ENCODE data around the gene IGHMBP2.
"Not testable (repeated sequence)": the region's sequence is repeated elsewhere in the genome, so short reads cannot be mapped to it uniquely, and the experiment has no call there.

Gene IGHMBP2

DNA sequence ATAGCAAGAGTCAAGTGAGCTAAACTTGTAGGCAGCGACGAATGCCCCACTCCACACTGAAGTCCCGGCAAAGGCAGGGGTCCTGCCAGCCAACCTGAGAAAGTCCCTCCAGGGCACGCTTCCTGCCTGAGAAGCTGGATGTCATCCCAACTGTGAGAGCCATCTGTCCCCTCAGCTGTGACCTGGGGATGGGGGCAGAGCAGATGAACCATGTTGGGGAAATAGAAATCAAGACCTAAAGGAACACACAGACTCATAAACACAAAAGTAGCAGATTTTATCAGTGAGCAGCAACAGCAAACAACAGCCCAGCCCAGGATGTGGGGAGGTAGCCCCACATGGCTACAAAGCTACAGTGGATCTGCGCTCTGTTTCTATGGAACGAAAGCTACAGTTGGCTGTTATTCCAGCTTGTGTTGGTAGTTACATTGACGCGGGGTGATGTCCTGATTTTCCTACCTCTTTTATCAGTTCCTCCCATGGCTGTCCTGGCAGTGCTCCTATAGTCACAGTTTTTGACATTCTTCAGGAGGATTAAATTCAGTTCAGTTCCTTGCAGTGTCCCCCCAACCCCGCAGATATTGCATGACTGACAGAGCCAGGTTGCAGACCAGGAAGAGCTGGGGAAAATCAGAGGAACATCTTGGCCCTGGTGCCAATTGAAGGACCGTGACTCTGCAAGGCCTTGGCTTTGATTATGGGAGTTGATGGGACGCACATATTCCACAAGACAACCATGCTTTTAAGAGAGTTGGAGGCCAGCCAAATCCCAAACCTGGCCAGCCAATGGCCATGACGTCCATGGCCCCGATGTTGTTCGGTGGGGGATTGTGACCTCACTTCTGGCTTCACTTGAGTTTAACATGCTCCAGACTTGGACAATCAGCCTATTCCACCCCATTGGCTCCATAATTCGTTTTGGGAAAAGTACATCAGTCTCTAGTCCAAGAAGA, 62.5 kb downstream of the IGHMBP2 start:
- DNase-seq: no peak

DNA sequence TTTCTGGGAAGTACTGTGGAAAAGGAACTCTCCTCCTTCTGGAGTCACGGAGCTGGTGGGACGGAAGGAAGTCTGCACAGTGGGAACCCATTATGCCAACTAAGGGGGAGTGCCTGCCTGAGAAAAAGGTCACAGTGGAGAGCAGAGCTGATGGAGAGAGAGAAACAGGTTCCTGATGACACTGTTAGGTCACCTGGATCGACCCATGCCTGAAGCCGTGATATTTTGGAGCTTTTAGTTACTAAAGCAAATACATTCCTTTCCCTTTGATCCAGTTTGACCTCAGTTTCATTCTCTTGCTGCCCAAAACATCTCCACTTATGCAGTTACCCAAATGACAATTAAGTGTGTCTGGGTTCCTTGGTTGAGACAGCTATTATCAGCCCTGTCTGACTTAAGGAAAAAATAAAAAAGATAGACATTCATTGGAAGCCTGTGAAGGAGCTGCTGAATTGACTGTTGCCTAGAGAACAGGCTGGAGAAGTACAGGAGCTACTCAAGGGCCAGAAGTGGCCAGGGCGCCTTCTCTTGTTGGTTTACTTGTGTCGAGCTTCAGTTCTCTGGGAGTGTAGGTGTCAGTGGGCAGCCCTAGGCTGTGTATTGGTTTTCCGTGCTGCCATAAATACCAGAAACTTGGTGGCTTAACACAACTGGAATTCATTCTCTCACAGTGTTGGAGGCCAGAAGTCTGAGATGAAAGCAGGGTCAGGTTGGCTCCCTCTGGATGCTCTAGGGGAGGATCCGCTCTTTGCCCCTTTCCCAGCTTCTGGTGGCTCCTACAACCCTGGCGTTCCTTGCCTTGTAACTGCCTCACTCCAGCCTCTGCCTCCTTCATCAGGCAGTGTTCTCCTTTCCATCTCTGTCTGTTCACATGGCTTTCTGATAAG, 63.4 kb downstream of the IGHMBP2 start:
- DNase-seq: no peak

DNA sequence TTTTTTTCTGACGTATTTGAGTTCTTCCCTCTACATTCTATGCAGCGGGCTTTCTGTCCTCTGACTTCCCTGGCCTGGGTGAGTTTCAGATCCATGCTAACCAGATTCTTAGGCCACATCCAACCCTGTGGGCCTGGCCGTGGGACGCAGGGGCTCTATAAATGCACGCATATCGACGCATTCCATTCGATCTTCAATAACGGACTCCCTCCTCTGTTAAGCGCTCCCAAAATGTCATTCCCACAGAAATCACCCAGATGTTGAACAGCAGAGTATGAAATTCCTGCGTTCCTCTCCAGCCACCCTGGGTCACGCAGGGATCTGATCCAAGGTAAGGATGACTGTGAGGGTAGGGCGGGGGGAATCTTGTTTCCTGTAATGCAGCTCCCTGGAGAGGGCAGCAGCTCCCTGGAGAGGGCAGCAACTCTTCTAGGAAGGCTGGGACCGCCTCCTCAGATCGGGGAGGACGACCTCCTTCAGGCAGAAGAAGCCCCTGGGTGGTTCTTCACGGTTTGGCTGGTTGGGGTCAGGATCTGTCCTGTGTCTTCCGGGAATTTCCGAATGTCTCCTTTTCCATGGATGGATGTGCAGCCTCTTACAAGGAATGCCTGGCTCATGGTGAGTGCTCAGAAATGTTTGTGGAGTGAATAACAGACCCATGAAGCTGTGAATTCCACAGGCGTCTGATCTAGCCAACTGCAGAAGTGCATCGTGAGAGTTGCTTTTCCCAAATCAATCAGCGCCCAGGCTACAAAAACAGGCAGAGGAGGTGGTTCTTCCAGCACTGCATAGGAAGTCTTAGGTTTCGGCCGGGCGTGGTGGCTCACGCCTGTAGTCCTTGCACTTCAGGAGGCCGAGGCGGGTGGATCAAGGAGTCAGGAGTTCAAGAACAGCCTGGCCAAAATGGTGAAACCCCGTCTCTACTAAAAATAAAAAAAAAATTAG, 64.9 kb downstream of the IGHMBP2 start:
- DNase-seq: no peak

DNA sequence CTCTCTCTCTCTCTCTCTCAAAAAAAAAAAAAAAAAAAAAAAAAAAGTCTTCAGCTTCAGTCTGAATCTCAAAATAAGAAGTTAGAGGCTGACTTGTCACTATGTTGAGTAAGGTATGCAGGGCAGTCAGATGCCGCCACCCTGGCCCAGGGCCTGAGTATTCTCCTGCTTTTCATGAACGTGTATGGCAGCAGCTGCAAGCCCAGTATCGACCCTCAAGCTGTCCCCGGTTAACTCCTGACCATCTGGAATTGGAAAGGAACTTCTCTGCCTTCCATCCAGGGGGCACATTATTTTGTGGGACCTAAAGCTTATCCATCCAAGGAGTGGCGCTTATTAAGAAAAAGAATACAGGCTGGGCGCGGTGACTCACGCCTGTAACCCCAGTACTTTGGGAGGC, 65.7 kb downstream of the IGHMBP2 start:
- DNase-seq: no peak

DNA sequence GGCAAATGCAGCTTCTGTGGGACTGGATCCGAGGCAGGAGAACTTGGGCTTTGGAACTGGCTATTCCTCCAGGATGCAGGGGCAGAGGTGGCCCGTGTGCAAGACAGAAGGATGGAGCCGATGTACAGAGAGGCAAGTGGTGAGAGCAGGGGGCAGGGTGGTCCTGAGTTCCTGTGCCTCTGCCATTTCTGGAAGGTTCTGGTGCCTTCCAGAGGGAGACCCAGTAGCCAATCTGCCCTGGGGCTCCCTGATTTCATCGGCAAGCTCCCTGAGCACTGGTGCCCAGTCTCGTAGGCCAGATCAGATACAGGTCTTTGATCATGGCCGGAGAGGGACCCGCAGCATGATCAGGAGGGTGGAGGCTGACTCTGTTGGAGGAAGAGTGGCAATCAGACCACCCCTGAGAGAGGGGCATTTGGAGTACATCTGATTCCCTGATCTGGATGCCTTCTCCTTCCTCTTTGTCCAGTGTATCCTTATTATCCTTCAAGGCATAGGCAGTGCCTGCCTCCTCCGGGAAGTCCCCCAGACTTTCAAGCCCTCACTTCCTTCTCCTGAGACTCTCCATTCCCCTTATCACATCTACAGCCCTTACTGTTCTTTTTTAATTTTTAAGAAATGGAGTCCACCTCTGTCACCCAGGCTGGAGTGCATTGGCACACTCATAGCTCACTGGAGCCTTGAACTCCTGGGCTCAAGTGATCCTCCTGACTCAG, 67.4 kb downstream of the IGHMBP2 start:
- DNase-seq: no peak

DNA sequence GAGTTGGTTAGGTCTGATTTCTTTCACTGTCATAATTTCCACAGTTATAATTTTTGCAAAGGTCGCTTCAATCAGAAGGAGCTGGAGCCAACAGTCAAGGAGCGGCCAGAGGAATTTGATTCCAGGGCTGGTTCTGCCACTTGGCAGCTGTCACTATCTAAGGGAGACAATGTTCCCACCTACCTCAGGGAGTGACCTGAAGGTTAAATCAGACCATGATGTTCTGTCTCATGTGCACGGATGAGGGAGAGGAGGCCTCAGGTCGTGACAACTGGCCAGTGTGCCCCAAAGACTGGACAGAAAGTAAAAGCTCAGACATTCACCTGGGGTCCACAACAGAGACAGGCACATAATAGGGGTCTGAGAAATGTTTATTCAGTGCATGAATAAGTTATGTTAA, 69.5 kb downstream of the IGHMBP2 start:
- DNase-seq: no peak

DNA sequence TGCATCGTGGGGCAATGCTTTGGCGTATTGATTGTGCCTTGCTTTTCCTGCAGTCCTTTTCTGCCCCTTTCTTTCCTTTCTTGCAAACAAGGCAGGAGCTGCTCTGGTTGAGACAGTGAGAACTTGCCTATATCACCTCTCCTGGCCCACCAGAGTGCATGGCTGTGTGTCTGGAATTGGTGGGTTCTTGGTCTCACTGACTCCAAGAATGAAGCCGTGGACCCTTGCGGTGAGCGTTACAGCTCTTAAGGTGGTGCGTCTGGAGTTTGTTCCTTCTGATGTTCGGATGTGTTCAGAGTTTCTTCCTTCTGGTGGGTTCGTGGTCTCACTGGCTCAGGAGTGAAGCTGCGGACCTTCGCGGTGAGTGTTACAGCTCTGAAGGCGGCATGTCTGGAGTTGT, 70.0 kb downstream of the IGHMBP2 start:
- DNase-seq: not testable (repeated sequence)

DNA sequence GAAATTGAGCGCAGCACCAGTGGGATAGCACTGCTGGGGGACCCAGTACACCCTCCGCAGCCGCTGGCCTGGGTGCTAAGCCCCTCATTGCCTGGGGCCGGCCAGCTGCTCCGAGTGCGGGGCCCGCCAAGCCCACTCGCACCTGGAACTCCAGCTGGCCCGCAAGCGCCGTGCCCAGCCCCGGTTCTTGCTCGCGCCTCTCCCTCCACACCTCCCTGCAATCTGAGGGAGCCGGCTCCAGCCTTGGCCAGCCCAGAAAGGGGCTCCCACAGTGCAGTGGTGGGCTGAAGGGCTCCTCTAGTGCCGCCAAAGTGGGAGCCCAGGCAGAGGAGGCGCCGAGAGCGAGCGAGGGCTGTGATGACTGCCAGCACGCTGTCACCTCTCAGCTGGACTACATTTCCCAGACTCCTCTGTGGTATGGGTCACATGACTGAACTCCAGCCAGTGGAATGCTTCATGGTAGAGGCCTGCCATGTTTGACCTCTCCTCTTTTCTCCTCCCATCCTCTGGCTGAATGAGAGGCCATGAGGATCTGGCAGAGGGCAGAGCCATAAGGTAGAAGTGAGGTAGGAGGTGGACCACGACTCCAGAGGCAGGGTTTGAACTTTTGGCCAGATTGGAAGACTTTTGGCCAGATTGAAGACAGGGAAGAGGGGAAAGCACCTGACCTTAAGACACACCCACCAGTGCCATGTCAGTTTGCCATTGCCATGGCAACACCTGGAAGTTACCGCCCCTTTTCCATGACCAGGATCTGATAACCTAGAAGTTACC, 70.9 kb downstream of the IGHMBP2 start:
- DNase-seq: no peak

DNA sequence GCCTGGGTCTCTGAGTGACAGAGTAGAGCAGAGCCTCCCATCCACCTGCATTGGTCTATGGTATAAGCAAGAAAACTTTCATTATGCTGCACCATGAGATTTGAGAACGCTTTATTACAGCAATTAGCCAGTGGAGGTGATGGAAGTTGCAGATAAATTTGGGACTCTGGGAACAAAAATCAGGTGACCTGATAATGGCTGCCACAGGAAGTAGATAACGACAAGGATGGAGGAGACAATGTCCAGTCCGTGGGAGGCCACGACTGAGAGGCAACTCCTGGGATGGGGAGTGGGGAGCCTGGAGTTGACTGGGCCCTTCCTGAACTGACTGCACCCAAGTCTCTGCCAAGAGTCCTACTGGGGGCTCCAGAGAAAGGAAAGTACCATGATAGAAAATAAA, 72.4 kb downstream of the IGHMBP2 start:
- no peak for DNase-seq

DNA sequence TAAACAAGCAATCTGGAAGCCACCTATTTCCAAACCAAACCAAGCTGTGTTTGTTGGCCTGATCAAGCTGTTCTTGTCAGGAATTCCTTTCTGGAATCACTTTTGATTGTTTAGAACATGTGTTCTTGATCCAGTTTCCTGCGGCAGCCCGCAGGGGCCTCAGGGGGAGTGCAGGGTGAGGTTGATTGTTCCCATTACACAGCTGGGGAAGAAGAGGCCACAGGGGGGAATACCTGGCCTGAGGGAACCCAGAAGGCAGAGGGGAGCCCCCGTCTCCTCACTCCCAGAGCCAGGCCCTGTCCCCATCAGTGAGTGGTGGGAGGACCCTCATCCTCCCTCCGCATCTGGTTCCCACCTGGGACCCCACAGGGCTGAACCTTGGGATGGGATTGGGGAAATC, 72.9 kb downstream of the IGHMBP2 start:
- DNase-seq: no peak

DNA sequence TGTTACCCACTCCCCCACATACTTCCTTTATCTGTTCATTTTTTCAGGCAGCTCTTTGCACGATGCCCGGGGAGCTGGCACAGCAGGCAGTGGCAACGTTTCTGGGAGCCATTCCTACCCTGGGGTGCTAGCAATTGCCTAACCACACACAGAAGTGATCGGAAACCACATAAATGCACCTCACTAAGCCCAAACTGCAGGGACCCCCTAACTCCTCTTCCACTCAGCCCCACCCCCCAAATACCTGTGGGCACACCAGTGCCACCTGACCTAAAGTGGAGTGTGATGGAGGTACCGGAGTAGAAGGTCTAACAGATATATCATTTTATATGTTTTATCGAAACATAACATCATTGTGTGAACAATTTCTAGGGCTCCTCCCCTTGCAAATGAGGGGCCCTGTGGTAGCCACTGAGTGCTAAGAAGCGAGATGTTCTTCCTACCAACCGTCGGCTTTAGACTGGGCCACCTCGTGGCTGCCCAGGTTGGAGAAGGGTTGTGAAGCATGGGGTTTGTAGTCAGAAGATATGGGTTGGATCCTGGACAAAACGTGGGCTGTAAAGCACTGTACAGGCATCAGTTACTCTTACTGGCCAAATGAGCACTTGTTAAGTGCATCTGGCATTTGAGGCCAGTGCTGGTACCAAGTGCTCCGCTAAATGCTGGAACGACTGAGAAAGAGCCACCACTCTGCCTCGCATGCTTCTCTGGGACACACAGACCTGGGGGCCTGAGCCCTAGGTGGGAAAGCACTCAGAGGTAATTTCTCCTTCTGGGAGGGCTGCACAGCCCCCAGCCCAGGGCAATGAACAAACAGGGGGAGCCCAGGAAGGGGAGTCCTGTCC, 74.3 kb downstream of the IGHMBP2 start:
- no peak for DNase-seq

DNA sequence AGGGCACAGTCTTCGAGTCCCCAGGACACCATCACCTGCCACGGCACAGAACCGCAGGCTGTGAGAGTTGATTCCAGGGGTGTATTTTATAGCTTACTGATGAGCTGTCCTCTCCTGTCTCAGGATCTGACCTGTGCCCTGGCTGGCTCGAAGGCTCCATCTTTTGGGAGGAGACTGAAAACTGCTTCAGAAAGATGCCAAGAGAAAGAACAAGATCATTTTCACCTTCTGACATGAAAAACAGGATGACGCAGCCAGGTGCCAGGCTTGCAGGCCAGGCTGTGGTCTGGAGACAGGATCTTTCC, 74.9 kb downstream of the IGHMBP2 start:
- DNase-seq: no peak

DNA sequence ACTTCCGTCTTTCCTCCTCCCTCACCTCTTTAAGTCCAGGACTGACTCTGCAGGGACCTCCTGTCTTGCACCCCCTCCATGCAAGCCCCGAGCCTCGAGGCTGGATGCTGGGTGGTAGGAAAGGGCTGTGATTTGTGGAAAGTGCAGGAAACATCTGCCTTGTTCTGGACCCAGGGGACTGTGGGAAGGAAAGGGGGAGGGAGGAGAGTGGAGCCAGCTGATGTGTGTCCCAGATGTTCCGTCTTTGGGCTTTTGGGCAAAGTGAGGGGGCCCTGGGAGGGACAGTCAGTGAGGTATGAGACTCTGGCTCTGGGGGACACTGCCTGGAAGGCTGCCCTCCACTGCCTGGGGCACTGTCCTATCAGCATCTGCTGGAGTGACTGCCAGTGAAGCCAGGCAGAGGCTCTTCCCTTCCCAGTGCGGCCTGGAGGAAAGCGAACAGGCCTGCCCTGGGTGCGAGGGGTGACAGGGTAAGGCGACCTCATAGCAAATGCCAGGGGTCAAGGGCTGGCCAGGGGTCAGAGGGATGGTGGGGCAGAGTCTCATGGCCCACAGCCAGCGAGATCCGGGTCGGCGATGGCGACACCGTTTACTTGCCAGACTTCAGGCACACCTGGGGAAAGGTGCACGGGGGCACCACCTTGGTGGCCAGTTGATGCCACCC, 75.4 kb downstream of the IGHMBP2 start:
- no peak for DNase-seq

DNA sequence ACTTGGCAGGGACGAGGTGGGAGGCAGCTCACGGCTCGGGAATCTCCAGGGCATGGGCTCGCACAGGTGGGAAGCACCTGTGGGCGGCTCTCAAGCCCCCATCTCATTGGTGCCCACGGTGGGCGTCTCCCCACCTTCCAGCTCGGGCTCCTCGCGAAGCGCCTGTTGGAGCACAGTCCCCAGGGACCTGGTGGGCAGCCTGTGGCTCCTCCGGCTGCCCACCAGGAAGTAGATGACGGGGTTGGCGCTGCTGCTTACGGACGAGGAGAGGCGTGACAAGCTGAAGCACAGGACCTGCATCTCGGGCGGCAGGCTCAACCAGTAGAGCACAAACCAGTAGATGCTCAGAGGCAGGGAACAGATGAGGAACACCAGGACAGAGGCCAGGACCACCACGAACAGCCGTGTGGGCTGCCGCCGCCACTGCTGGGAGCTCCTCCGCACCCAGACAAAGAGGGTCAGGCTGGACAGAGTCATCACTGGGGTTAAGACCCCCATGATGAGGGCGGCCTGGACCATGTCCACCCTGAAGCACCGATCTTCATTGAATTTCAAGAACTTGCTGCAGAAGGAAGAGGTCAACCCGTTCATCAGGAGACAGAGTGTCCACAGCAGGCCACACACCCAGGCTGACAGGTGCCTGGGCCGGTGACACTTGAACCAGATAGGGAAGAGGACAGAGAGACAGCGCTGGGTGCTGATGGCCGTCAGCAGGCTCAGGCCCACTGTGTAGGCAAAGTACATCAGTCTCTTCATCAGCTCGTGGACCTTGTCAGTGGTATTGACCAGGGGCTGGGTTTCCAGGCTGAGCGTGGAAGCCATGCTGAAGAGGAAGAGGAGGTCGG, 76.5 kb downstream of the IGHMBP2 start:
- no peak for DNase-seq

DNA sequence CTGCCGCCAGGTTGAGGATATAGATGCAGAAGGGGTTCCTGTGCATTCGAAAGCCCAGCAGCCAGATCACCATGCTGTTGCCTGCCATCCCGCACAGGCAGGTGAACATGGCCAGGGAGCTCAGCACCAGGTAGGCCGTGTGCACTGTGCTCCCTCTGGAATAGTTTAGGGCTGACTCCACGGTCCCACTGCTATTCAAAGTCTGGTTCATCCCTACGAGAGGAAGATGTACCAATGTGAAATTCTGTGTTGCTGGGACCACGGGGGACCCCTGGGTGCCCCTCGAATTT, 77.0 kb downstream of the IGHMBP2 start, which contains the start of gene MRGPRD:
Gene MRGPRD, minus strand, starts transcription at position 211 of the 290 bp plus-strand sequence. Its CDS starts 0 bp downstream, at position 211.
- no peak for DNase-seq

DNA sequence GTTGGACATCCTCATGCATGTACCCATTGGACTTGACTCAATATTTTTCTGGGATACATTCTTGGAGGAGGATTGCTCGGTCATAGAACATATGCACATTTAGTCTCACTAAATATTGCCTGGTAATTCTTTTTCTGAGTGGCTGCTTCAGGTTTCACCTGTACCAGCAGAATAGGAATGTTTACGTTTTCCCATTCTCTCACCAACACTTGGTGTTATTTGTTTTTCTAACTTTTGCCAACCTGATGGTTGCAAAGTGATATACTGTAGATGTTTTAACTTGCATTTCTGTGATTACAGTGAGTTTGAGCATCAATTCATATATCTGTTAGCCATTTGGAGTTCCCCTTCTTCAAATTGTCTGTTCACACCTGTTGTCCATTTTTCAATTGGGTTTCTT, 78.4 kb downstream of the IGHMBP2 start:
- no peak for DNase-seq

DNA sequence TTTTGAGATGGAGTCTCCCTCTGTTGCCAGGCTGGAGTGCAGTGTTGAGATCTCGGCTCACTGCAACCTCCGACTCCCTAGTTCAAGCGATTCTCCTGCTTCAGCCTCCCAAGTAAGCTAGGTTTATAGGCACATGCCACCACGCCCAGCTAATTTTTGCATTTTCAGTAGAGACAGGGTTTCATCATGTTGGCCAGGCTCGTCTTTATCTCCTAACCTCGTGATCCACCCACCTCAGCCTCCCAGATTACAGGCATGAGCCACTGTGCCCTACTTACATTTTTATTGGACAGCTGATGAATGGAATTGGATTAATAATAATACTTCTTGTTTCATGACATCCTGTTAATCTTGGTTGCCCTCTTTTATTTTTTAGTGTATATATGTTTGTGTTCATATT, 80.1 kb downstream of the IGHMBP2 start:
- DNase-seq: no peak

DNA sequence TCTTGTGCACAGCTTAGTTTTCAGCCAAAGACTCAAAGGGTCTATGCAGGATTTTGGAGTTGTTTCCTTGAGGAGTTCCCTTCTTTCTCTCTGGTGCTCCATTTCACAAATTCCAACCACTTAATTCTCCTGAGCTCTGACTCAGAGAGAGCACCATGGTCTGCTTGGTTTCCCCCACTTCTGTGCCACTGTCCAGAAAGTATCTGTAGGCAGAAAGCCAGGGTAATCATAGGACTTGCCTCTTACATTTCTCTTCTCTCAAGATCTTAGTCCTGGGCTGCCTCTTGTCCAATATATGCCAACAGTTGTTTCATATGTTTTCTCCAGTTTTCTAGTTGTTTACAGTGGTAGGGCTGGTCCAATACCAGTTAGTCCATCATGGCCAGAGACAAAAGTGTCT, 83.5 kb downstream of the IGHMBP2 start:
- DNase-seq: no peak

DNA sequence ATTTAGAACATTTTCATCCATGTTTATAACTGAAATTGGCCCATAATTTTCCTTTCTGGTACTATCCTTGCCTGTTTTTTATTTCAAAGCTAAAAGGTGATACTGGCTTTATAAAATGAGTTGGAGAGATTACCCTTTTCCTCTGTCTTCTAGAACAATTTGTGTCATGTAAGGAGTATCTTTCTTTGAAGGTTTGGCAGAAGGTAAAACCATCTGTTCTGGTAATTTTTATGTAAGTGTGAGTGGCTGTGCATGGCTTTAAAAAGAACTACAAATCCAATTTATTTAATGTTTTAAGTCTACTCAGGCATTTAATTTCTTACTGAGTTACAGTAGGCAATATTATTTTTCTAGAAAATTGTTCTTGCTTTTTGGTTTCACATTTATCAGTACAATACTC, 84.8 kb downstream of the IGHMBP2 start:
- peak; percentile 10 for DNase-seq

Measured in NCI-H69 (cell line).